ENCODE measurements around the gene PAF1.
A peak's percentile ranks its signal among the peaks of the same experiment; 100 is the strongest.

The PAF1 gene

GRCh38 chr19:39416152-39417120 lies 25.5 kb upstream of the PAF1 start:
- DNase-seq = no peak

GRCh38 chr19:39415111-39416046 lies 24.5 kb upstream of the PAF1 start:
- DNase-seq = no peak

- DNase-seq = no peak
These were observed 23.2 kb upstream of the PAF1 start for GRCh38 chr19:39413911-39414608.

GRCh38 chr19:39413272-39413910 lies 22.5 kb upstream of the PAF1 start:
- DNase-seq = peak; percentile 80

GRCh38 chr19:39412867-39413271 lies 22.0 kb upstream of the PAF1 start:
- no peak for DNase-seq

GRCh38 chr19:39412100-39412866 lies 21.4 kb upstream of the PAF1 start, which contains the start of gene PLEKHG2:
Gene PLEKHG2, plus strand, starts transcription at chr19:39412669. Its CDS starts 1,418 bp downstream, at chr19:39414087.
- peak; percentile 100 for DNase-seq

GRCh38 chr19:39411832-39412099 lies 20.9 kb upstream of the PAF1 start:
- DNase-seq = peak; percentile 90

GRCh38 chr19:39411081-39411831 lies 20.4 kb upstream of the PAF1 start:
- no peak for DNase-seq

- DNase-seq = no peak
These were observed 19.9 kb upstream of the PAF1 start for GRCh38 chr19:39410831-39411080.

- peak; percentile 70 for DNase-seq
These were observed 19.3 kb upstream of the PAF1 start for GRCh38 chr19:39410017-39410830.

GRCh38 chr19:39409208-39410016 lies 18.5 kb upstream of the PAF1 start:
- peak; percentile 79 for DNase-seq

GRCh38 chr19:39408392-39409207 lies 17.7 kb upstream of the PAF1 start:
- DNase-seq = peak; percentile 34

GRCh38 chr19:39407660-39408391 lies 16.9 kb upstream of the PAF1 start:
- DNase-seq = no peak

GRCh38 chr19:39407410-39407659 lies 16.4 kb upstream of the PAF1 start:
- DNase-seq = no peak

- DNase-seq = peak; percentile 78
These were observed 15.9 kb upstream of the PAF1 start, which contains the start of gene ZFP36 for GRCh38 chr19:39406656-39407409. Gene ZFP36, plus strand, starts transcription at chr19:39406847. Its CDS starts 58 bp downstream, at chr19:39406905.

GRCh38 chr19:39405958-39406655 lies 15.2 kb upstream of the PAF1 start:
- DNase-seq = no peak
